ENCODE data around the gene ASZ1.
"Not testable (repeated sequence)": the region's sequence is repeated elsewhere in the genome, so short reads cannot be mapped to it uniquely, and the experiment has no call there.

ASZ1 gene

DNA sequence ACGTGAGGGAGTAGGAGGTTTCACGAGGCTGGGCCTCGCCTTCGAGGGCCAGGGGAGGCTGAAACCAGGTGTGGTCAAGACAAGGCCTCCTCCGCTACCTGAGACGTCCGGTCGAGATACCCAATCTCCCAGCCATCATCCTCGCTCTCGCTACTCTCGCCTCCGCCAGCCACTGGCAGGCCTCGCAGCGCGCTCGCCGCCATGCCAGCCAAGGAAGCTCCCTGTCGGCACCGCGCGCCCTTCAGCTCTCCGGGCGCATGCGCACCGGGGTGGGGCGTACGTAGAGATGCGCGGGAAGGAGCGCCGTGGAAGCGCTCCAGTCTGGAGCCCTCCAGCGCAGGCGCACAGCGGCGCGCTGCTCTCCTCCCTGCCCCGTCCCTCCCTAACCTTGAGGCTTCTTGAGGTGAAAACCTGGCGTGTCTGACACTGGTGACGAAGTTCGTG lies at the start of gene ASZ1:
Gene ASZ1, minus strand, starts transcription at position 236 of the 444 bp plus-strand sequence. Its CDS starts 33 bp downstream, at position 203.
- DNase-seq (ENCODE audit: low read depth in 2 of 2), result no peak

- no peak for DNase-seq (ENCODE audit: low read depth in 2 of 2)
Observed at GRCh38 chr7:117476557-117477215, 49.4 kb upstream of the ASZ1 start.

GRCh38 chr7:117472335-117472734 lies 45.0 kb upstream of the ASZ1 start:
- DNase-seq (ENCODE audit: low read depth in 2 of 2), result no peak

DNA sequence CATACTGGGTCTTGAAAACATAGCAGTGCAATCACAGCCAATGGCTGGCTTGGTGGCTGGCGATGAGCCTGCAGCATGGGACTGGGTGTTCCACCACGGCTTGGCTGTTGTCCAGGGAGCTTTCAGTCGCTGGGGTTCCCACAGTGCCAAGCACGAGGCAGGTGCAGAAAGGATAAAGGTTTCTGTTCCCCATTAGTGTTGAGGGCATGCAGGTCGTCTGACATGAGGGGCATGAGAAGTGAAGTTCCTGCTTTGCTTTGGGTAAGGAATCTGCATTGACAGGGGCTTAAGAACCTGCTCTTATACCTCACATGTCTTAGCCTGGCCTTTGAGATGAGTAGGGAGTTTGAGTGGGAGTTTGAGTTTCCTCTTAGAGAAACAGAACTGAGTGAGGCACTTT lies 43.5 kb upstream of the ASZ1 start:
- no peak for DNase-seq (ENCODE audit: low read depth in 2 of 2)

DNA sequence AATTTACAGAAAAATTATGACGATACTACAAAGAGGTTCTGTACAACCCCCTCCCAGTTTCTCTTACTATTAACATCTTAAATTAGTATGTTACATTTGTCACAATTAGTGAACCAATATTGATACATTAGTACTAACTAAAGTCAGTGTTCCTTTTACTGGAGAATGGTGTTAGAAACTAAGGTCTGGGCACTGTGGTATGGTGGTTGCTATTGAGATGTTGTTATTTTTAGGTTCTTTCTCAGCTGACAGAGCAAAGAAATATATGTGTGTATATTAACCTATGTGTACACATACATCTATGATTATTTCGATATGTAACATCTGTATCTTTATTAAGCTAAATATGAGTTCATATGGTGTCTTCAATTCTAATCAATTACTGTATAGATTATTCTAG lies 40.9 kb upstream of the ASZ1 start:
- DNase-seq (ENCODE audit: low read depth in 2 of 2), result no peak

DNA sequence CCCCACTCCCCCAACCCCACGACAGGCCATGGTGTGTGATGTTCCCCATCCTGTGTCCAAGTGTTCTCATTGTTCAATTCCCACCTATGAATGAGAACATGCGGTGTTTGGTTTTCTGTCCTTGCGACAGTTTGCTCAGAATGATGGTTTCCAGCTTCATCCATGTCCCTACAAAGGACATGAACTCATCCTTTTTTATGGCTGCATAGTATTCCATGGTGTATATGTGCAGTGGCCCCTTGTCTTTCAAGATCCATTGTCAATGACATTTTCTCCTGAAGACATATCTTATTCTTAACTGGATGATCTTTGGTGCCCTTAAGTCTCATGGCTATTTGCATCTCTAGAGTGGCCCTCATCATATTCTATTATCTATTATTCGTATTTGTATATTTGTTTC lies 33.5 kb upstream of the ASZ1 start:
- DNase-seq (ENCODE audit: low read depth in 2 of 2), result not testable (repeated sequence)

DNA sequence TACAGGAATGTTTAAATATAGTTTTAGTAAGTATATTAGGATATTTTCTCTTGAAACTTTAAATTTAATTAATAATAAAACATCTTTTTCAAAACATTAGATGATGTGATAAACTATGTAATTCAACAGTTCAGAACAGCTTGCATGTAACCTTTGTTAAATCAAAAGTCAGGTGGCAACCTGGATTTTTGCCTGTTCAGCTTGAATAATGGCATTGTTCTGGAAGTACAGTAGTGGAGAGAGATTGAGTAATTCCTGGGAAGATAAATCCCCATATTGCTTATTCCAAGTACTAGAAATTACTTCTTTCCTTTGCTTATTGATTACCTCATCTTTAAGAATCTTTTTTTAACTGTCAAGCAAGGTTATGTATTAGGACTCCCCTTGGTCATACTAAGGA lies 32.4 kb upstream of the ASZ1 start:
- no peak for DNase-seq (ENCODE audit: low read depth in 2 of 2)

GRCh38 chr7:117458977-117459583 lies 31.8 kb upstream of the ASZ1 start:
- DNase-seq (ENCODE audit: low read depth in 2 of 2), result no peak

GRCh38 chr7:117448655-117449054 lies 21.4 kb upstream of the ASZ1 start:
- DNase-seq (ENCODE audit: low read depth in 2 of 2), result no peak

GRCh38 chr7:117446220-117446815 lies 19.0 kb upstream of the ASZ1 start:
- DNase-seq (ENCODE audit: low read depth in 2 of 2), result no peak

DNA sequence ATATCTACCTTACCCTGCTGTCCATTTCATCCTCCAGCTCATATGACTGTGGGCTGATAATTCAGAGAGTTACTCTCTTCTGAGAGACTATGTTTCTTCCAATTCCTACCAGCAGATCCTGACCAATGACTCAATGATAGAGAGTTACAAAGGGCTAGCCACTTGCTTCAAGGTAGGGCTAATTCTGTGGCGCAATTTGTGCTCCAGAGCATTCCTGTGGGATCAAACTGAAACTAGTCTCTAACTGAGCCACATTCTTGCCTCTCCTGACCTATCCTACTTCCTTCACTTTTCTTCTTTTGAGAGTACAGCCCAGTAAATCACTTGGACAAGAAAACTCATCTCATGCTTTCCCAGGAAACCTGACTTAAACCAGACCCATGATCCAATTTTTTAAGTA lies 17.9 kb upstream of the ASZ1 start:
- DNase-seq (ENCODE audit: low read depth in 2 of 2), result no peak

GRCh38 chr7:117444646-117445045 lies 17.4 kb upstream of the ASZ1 start:
- DNase-seq (ENCODE audit: low read depth in 2 of 2), result no peak

DNA sequence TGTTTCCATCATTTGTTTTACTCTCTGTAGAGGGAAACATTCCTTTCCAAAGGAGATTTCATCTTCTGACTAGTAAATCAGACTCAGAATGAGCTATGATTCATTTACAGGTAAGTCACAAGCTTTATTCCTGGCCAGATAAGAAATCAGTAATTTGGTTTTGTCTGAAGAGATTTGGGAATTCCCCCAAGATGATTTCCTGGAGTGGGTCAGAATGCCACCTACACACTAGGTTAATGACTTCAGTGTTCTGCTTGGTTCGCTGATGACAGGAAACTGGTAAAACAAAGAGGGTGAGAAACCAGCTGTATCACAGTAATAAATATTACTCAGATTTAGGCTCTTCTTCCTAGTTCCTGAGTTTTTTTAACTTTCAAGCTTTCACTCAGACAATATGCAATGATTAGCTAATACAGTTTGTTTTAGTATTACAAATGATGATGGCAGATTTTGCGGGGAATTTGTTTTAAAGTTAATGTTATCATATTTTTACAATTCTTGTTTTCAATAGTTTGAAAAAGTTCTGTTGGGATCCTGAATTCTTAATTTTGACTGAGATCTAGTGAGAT lies 8.3 kb upstream of the ASZ1 start:
- no peak for DNase-seq (ENCODE audit: low read depth in 2 of 2)

DNA sequence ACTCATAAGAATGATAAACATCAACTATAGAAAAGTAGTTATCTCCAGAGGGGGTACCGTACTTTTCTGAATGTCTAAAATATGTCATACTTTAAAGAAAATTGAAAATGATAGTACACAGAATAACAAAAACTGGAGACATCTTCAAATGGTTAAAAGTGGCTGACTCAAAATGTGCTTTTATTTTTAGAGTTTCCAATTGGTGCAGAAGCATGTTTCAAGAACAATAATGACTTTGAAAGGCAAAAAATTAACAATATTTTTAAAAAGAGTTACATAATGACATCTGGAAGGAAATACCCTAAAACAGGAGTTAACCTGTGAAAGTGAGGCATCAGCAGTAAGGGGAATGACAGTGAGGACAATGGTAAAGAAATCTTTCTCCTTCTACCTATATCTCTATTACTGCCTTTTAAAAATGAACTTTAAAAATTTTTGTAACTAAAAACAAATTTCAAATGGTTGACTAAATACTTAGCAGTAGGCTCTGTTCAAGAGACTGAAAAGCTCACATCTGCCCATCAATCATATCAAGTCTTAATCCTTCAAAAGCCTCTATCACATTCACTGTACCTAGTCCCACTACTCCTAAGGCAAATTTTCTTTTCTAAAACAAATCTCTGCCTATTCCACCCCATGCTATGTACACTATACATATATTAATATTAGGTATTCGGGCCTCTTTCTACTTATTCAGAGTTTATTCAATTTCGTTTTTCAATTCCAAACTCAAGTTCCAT lies 3.0 kb downstream of the ASZ1 start:
- DNase-seq (ENCODE audit: low read depth in 2 of 2), result no peak

GRCh38 chr7:117414591-117414990 lies 12.7 kb downstream of the ASZ1 start:
- not testable (repeated sequence) for DNase-seq (ENCODE audit: low read depth in 2 of 2)

DNA sequence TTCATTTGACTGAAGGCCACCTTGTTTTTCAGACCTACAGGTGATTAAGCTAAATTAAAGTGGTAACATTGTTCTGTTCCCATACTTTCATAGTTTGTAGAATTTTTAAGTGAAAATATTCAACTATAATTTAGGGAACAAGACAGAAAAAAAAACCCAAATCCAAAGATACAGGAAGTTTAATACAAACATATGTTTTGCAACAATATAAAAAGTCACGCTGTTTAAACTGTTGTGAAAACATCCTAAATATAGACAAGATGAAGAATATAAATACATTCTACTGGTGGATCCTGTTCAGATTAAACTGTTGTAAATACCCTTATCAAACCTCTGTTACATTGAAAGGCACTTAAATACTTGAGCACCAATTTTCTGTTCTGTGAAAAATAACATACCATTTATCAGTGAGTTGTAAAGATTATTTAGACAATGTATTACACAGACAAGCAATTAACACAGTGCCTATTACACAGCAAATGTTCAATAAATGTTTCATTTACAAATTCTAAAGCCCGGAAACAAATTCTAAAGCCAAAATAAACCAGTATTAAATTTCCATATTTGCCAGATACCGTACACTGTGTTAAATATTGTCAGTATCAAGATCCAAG lies 14.2 kb downstream of the ASZ1 start:
- no peak for DNase-seq (ENCODE audit: low read depth in 2 of 2)

- no peak for DNase-seq (ENCODE audit: low read depth in 2 of 2)
Observed at GRCh38 chr7:117412390-117412789, 14.9 kb downstream of the ASZ1 start.

GRCh38 chr7:117411539-117411938 lies 15.8 kb downstream of the ASZ1 start:
- no peak for DNase-seq (ENCODE audit: low read depth in 2 of 2)

- DNase-seq (ENCODE audit: low read depth in 2 of 2), result no peak
Observed at GRCh38 chr7:117408831-117409230, 18.5 kb downstream of the ASZ1 start.

GRCh38 chr7:117405519-117405918 lies 21.8 kb downstream of the ASZ1 start:
- no peak for DNase-seq (ENCODE audit: low read depth in 2 of 2)

DNA sequence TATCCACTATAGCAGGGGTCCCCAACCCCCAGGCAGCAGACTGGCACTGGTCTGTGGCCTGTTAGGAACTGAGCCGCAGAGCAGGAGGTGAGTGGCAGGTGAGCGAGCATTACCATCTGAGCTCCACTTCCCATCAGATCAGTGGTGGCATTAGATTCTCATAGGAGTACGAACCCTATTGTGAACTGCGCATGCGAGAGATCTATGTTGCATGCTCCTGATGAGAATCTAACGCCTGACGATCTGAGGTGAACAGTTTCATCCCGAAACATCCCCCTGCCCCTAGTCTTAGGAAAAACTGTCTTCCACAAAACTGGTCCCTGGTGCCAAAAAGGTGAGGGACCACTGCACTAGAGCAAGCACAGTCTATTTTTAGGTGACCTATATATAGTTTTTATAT lies 23.6 kb downstream of the ASZ1 start:
- DNase-seq (ENCODE audit: low read depth in 2 of 2), result no peak

DNA sequence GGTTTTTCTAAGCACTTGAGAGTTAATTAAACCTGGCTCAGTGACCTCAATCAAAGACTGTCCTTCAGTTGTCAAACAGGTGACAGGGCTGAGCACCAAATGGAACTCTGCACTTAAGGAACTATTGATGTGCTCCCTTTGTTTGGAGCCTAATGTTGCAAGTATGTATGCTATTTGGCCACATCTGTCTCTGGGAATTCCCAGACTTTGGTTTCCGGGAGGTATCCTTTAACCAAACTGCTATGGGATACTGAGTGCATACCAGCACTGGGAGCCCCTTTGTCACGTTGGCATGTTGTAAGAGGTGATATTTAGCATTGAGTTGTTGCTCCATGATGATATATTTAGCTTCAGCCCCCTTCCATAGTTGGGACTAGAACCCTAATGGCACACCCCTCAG lies 25.2 kb downstream of the ASZ1 start:
- no peak for DNase-seq (ENCODE audit: low read depth in 2 of 2)
